NCI-H226 (cell line): ENCODE results near the gene SLC16A1.
"Not testable (repeated sequence)": the region's sequence is repeated elsewhere in the genome, so short reads cannot be mapped to it uniquely, and the experiment has no call there.

Experiments
- DNase-seq: peaks from one replicate; pipeline ENCODE4 v3.0.0-alpha.2; 2015

Gene SLC16A1

GRCh38 chr1:112964347-112964746 lies 8.4 kb upstream of the SLC16A1 start:
- DNase-seq: no peak

- DNase-seq: no peak
Measured at GRCh38 chr1:112961072-112961471, 5.1 kb upstream of the SLC16A1 start.

DNA sequence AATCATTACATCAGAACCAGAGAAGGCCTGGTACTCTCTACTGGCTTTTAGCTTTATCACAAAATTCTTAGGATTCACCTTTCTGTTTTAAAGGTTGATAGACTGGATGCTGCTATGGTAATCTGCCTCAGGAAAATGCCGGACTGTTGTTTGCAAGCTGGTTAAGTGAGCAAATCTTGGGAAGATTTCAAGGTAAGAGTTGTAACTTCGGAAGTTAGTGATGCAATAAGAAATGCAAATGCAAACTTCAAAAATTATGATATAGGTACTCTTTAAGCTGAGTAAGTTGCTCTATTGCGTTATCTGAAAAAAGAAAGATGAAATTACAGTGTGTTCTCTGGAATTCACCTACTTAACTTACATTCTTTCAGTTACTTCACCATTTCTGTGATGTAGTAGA lies 4.4 kb upstream of the SLC16A1 start:
- no peak for DNase-seq

DNA sequence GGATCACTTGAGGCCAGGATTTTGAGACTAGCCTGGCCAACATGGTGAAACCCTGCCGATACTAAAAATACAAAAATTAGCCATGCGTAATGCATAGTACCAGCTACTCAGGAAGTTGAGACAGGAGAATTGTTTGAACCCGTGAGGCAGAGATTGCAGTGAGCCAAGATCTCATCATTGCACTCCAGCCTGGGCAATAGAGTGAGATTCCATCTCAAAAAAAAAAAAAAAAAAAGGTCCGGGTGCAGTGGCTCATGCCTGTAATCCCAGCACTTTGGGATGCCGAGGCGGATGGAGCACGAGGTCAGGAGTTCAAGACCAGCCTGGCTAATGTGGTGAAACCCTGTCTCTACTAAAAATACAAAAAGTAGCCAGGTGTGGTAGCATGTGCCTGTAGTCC lies 2.2 kb upstream of the SLC16A1 start:
- not testable (repeated sequence) for DNase-seq

GRCh38 chr1:112957133-112957812 lies 1.3 kb upstream of the SLC16A1 start:
- DNase-seq: peak; percentile 76

- no peak for DNase-seq
Measured at GRCh38 chr1:112956544-112957132, 642 bp upstream of the SLC16A1 start.

GRCh38 chr1:112954945-112955772 lies 837 bp downstream of the SLC16A1 start:
- peak; percentile 39 for DNase-seq

DNA sequence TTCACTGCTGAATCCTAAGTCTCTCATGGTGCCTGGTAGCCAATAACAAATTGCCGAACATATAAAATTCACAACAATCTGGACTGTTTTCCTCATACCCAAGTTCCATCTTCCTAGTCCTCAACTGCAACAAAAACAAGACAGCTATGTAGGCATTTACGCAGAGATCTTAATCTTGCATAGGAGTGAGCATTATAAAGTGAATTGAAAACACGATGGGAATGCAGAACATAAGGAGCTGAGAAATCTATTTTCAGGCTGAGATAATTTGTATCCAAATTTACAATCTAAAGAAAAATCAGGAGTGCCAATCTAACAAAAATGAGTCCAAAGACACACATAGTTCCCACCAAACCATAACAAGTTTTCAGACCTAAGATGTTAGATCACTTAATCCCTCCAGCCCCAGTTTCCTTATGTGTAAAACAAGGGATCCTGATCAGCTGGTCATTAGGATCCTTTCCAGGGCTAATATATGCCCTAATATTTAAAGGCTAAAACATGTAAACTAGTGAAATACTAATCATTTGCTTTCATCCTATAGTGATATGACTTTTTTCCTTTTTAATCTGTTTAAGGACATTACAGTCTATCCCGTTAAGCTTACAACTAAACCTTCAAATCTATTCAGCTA lies 1.9 kb downstream of the SLC16A1 start:
- no peak for DNase-seq

- DNase-seq: no peak
Measured at GRCh38 chr1:112950426-112950825, 5.6 kb downstream of the SLC16A1 start.

DNA sequence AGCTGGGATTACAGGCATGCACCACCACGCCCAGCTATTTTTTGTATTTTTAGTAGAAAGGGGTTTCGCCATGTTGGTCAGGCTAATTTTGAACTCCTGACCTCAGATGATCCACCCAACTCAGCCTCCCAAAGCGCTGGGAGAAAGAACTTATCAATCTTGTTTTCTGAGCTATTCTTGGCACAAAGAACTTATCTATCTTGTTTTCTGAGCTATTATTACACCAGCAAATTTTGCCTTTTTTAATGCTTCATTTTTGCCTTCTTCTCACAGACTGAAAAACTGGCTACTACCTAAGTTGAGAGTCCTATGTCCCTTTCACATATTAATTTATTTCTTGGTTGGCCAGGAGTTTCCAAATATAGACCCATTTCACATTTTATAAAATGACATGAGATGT lies 9.3 kb downstream of the SLC16A1 start:
- DNase-seq: no peak

DNA sequence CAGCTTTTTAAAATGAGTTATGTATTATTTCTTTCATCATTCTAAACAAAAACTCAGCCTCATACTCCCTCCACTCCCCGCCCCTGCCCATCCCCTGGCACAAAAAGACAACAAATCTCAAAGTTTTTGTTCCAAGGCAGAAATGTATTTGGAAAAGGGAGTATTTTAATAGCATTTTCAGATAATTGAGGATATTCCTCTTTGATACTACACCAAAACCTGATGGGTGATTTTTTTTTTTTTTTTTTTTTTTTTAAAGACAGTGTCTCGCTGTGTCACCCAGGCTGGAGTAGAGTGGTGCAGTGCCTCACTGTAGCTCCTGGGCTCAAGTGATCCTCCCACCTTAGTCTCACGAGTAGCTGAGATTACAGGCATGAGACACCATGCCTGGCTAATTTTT lies 16.2 kb downstream of the SLC16A1 start:
- no peak for DNase-seq

DNA sequence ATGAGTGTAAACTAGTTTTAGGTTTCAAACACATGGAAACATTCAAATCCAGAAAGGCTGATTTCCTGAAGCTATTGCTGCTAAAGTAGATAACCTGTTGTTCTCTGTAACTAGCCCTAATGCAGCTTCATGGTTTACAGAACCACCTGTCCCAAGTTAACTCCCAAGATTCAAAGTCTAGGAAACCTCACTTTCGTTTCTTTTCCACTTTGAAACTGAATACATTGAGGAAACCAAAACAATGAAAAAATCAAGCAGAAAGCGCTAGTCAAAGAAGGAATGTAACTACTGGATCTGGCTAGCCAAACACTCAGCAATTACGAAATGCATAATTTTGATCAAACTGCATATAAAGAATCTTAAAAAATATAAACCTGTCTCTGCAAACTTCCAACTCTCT lies 17.8 kb downstream of the SLC16A1 start:
- DNase-seq: no peak

DNA sequence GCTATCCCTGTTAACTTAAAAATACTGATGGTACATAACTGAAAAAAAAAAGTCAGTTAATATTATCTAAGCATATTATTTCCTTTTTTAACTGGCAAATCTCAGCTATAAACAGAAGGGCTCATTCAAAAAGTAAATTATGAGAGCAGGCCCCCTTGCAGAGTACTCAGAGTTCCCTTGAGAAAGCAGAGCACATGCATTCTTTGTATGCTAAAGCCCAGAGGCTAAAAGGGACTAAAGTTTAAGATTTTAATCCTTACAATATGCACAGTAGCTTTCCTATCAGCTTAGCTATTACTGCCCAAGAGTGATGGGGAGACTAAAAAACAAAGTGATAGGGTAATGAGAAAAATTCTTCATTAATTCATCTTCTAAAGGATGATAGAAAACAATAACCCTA lies 18.5 kb downstream of the SLC16A1 start:
- no peak for DNase-seq

DNA sequence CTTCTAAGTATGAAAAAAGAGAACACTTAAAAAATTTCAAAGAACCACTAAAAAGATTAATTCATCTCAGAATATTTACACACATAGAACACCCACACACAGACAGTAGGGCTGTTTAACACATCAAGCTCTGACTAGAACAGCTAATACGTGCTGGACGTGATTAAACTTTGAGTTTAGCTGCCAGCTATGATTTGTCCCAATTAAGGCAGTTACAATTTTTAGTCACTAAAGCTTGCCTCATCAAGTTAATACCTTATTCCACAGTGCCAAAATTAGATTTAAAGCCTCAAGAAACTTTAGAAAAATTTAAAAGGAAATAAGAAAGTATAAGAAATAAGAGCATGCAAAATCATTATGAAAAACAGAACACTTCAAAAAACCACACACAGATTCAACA lies 18.9 kb downstream of the SLC16A1 start:
- DNase-seq: no peak

DNA sequence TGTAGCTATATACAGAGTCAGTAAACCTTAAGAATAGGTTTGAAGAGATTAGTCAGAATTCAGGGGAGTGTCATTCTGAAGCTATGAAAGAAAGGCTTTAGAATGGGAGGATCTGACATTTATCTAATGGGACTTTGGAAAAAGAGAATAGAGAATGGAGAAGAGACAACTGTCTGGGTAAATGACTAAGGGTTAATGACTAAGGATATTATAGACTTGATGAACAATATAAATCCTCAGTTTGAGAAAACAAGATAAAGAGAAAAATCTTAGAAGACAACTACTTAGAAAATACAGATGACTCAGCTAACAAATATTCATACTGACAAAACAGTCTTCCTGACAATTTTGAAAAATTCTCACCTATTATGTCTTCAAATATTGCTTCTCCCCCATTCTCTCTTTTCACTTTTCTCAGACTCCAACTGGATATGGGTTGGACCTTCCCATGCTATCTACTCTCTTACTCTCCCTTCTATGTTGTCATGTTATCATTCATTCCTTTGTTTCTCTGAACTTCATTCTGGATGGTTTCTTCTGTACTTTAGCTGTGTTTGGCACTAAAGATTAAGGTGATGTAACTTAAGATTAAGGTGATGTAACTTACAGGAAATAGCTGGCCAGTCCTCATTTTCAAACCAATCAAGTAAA lies 20.4 kb downstream of the SLC16A1 start:
- peak; percentile 84 for DNase-seq

- DNase-seq: no peak
Measured at GRCh38 chr1:112934577-112934976, 21.4 kb downstream of the SLC16A1 start.

GRCh38 chr1:112933820-112934571 lies 22.0 kb downstream of the SLC16A1 start:
- DNase-seq: no peak

- no peak for DNase-seq
Measured at GRCh38 chr1:112929979-112930378, 26.0 kb downstream of the SLC16A1 start.

DNA sequence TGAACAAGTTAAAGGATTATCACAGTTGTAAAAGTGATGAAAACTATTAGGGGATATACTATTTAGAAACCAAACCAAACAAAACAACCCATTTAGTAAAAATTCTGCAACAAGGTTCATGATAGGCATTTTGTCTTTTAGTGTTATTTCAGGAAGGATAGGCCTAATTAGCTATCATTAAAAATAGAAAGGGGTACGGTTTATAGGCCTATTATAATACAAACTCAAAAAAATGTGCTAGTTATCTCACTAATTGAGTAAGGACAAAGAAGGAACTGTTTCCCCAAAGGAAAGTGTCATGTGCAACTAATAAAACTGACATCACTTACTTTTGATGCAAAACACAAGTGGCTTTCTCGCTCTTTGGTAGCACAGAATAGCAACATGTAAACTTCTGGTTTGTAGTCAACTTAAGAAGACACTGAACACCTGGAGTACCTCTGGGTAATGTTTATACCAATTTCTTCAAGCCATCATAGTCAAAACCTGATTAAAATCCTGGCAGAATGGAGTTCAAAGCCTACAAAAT lies 28.5 kb downstream of the SLC16A1 start:
- no peak for DNase-seq

GRCh38 chr1:112926858-112927257 lies 29.1 kb downstream of the SLC16A1 start:
- DNase-seq: no peak

GRCh38 chr1:112925015-112925414 lies 31.0 kb downstream of the SLC16A1 start:
- no peak for DNase-seq

- no peak for DNase-seq
Measured at GRCh38 chr1:112923959-112924349, 32.0 kb downstream of the SLC16A1 start.
